CD1c-positive myeloid dendritic cell (primary cell): ENCODE data around the gene H1-8.
"Not testable (repeated sequence)": the region's sequence is repeated elsewhere in the genome, so short reads cannot be mapped to it uniquely, and the experiment has no call there.

Experiments used
- DNase-seq: peaks from one replicate; pipeline ENCODE4 v3.0.0-alpha.2; 2016; ENCODE audit errors: extremely low spot score

Gene H1-8, protein sequence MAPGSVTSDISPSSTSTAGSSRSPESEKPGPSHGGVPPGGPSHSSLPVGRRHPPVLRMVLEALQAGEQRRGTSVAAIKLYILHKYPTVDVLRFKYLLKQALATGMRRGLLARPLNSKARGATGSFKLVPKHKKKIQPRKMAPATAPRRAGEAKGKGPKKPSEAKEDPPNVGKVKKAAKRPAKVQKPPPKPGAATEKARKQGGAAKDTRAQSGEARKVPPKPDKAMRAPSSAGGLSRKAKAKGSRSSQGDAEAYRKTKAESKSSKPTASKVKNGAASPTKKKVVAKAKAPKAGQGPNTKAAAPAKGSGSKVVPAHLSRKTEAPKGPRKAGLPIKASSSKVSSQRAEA

GRCh38 chr3:129543156-129543790, at the start of gene H1-8:
H1-8 (plus strand) TSS chr3:129543175; CDS start chr3:129543219, 44 bp downstream.
- no peak for DNase-seq

DNA sequence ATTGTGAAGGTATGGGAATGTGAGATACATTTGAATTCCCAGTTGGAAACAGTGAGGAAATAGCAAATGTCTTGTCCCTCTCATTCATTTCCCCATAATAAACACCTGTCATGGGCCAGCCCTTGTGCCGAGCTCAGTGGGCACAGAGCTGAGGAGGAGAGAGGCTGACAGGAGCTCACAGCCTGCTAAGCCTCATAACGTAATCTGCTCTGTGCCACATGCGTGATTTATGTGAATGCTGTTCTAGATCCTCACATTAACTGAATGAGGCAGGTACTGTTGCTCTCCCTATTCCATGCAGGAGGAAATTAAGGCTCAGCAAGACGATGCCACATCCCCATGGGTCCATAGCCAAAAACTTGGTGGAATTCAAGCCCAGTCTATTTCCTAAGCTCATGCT, 49.8 kb upstream of the H1-8 start:
- DNase-seq: no peak

GRCh38 chr3:129494499-129494898, 48.5 kb upstream of the H1-8 start:
- not testable (repeated sequence) for DNase-seq

DNA sequence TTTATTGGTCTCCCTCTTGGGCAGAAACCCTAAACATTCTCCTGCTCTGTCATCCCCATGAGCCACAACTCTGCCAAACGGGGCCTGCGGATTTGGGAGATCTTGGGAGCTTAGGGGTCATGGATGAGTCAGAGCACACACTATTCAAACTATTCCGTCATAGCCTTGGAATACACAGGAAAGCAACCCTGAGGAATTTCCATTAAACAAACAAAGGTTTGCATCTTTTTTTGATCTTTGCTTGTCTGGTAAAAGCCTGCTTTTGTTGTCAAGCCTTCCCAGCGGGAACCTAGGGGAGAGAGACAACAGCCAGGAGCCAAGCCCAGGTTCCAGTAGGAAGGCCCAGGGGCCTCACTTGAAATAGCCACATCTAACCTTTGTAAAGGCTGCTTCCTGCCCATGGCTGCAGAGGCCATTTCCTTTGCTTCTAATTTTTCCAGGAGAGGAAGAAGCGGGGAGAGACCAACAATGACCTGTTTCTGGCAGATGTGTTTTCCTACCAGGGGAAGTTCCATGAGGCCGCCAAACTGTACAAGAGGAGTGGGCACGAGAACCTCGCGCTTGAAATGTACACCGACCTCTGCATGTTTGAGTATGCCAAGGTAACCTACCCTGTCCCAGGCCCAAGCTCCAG, 47.9 kb upstream of the H1-8 start:
- DNase-seq: not testable (repeated sequence)

- not testable (repeated sequence) for DNase-seq
Measured at GRCh38 chr3:129497876-129498275, 45.1 kb upstream of the H1-8 start.

DNA sequence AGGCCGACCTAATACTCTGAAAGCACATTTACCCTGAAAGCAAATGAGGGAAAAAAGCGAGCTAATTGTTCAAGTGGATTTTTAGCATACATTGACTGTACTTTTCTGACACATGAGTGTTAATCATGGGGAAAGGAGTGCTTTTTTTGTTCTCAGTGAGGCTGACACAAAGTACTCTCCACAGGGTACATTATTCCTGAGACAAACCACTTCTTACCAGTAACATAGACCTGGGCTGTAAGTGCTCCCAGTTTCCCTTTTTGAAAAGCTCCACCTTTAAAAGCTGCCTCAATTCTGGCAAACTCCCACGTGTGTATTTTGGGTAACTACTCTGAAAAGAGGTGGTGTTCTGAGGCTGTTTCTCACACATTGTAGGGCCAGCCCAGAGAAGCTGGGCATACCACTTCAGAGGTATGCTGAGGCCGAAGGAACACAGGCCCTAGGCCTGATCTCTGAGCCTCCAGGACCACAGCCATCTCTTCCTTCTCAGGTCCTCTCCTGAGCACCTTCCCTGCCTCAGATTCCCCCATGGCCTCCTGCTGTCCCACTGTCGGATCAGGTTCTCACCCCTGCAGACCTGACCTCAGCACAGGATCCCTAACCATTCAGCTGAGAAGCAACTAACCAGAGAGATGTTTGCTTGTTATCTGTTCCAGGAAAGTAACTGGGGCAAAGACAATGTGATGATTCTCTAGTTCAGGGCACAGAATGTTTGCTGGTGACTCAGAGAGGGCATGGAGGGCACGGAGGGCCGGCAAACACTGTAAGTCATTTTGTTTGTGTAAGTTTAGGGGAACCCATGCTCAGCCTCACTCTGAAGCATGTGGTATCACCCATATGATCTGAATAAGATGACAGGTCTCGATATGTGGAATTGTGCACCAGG, 44.1 kb upstream of the H1-8 start:
- not testable (repeated sequence) for DNase-seq

DNA sequence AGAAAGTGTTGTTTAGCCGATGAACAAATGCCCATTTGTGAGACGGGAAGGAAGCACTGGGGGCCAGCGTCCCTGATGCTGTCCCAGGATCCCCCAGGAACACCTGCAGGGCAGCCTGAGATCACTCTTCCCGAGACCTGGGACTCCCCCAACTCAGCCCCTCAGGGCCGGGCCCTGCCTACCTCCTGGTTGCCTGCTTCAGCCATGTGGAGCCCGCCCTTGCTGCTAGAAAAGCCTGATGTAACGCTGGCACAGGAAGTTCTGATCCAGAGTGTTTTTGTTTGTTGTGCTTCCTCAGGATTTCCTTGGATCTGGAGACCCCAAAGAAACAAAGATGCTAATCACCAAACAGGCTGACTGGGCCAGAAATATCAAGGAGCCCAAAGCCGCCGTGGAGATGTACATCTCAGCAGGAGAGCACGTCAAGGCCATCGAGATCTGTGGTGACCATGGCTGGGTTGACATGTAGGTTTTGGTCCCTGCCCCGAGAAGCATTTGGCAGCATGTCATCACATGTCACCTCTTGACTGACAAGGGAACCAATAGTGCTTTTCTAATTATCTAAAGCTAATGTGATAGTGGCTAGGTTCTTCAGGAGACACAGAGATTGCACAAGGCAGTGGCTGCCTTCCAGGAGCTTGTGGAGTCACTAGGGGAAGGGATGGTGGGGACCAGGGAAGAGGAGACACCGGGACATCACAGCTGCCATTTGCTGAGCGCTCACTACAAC, 43.2 kb upstream of the H1-8 start:
- DNase-seq: not testable (repeated sequence)

GRCh38 chr3:129500334-129500658, 42.7 kb upstream of the H1-8 start:
- no peak for DNase-seq

GRCh38 chr3:129501630-129502029, 41.3 kb upstream of the H1-8 start:
- no peak for DNase-seq

DNA sequence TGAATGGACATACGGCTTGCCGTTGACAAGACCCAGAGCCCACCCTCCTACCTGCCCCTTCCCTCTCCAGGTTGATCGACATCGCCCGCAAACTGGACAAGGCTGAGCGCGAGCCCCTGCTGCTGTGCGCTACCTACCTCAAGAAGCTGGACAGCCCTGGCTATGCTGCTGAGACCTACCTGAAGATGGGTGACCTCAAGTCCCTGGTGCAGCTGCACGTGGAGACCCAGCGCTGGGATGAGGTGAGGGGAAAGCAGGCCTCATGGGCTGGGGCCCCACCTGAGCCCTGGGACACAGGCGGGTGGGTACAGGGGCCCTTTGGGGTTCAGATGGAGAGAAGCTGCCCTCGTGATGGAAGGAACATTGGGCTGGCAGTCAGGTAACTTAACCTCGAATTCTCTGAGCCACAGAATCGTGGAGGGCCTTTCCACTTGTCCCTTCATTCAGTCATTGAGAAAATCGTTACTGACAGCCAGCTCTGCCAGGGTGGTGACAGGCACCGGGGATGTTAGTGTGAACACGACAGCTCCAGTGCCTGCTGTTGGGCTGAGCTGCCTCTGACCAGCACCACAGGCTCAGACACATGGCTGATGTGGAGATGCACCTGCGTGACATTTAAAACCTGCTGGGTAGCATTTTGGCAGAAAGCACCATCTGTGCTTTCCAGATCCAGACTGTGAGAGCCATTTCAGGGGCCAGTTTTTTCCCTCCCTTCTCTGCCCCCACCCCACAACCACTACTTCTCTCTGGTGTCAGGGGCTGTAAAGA, 40.1 kb upstream of the H1-8 start:
- no peak for DNase-seq

- DNase-seq: no peak
Measured at GRCh38 chr3:129503471-129504291, 39.3 kb upstream of the H1-8 start.

GRCh38 chr3:129504471-129505100, 38.4 kb upstream of the H1-8 start:
- no peak for DNase-seq

DNA sequence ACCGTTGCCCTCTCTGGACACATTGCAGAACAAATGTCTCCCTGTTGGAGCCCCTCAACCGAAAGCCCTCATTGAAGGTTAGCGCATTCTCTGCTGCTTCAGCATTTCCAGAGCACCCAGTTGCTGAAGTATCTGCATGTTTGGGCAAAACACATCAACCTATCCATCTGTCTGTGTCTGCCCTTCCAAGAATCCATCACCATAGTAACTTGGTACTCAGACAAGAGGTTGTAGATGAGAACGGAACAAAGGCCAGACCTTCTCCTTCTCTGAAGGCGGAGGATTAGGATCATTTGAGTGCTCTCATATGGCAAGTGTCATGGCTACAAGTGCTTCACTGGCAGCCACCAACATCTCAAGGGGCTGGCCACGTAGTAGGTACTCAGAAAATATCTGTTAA, 37.6 kb upstream of the H1-8 start:
- DNase-seq: no peak

DNA sequence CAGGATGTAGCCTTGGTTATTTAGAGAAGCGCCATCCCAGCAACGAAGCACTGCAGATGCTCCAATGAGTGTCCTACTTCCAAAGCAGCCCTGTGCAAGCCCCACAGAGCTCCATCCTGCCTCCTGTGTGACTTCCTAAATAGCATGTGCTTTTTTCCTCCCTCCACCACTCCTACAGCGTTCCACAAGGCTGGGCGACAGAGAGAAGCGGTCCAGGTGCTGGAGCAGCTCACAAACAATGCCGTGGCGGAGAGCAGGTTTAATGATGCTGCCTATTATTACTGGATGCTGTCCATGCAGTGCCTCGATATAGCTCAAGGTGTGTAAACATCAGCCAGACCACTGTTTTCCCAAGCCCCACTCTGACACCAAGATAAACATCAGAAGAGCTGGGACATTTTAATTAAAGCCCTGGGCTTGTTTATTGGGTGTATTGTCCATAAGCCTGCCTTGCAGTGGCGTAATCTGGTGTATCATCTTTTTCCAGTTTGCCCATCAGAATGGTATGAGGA, 36.7 kb upstream of the H1-8 start:
- DNase-seq: no peak

GRCh38 chr3:129507181-129507831, 35.7 kb upstream of the H1-8 start:
- no peak for DNase-seq

DNA sequence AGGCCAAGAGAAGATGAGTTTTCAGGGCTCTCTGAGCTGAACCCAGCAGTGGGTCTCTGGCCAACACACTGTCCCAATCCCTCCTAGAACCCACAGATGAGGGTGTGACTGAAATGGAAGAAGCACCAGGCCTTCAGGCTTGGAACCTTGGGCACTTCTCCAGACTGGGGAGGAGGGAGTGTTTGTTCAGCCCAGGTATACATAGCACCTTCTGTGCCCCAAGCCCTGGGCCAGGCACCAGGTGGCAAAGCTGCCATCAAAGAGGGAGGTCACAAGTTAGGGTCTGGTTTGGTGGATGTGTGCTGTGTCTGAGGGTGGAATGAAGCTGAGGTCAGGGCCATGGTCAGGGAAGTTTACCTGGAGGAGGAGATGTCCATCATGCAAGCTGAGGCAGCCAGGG, 30.4 kb upstream of the H1-8 start:
- DNase-seq: no peak

GRCh38 chr3:129513705-129514104, 29.3 kb upstream of the H1-8 start:
- DNase-seq: no peak

- DNase-seq: no peak
Measured at GRCh38 chr3:129514110-129514509, 28.9 kb upstream of the H1-8 start.

GRCh38 chr3:129514563-129514962, 28.4 kb upstream of the H1-8 start:
- DNase-seq: no peak
